IPS-20b (cell line): Measurements from ENCODE around the gene RAB19.
A peak's percentile ranks its signal among the peaks of the same experiment; 100 is the strongest.

ENCODE experiments used
- H3K27ac ChIP-seq: one replicate; pipeline ENCODE4 v1.5.1; 2013; ENCODE audit warnings: low read length
- H3K27me3 ChIP-seq: 2 replicates; pipeline ENCODE4 v1.6.1; 2013; ENCODE audit warnings: mild to moderate bottlenecking, low read length, inconsistent platforms; ENCODE audit not compliant: insufficient read depth
- H3K36me3 ChIP-seq: 2 replicates; pipeline ENCODE4 v1.6.1; 2013; ENCODE audit warnings: low read depth, mild to moderate bottlenecking, inconsistent platforms, low read length, moderate library complexity; ENCODE audit not compliant: insufficient read depth
- H3K4me1 ChIP-seq: 2 replicates; pipeline ENCODE4 v1.6.1; 2013; ENCODE audit warnings: mild to moderate bottlenecking, control low read depth, inconsistent platforms, low read length, moderate library complexity; ENCODE audit not compliant: insufficient read depth
- H3K4me3 ChIP-seq: 2 replicates; pipeline ENCODE4 v1.5.1; 2013; ENCODE audit warnings: mild to moderate bottlenecking, low read length, inconsistent platforms
- H3K9ac ChIP-seq: 2 replicates; pipeline ENCODE4 v1.6.1; 2013; ENCODE audit warnings: low read depth, mild to moderate bottlenecking, inconsistent platforms, low read length, moderate library complexity
- H3K9me3 ChIP-seq: 2 replicates; pipeline ENCODE4 v1.6.1; 2013; ENCODE audit warnings: mild to moderate bottlenecking, low read depth, low read length, inconsistent platforms; ENCODE audit not compliant: insufficient read depth

RAB19 gene

DNA sequence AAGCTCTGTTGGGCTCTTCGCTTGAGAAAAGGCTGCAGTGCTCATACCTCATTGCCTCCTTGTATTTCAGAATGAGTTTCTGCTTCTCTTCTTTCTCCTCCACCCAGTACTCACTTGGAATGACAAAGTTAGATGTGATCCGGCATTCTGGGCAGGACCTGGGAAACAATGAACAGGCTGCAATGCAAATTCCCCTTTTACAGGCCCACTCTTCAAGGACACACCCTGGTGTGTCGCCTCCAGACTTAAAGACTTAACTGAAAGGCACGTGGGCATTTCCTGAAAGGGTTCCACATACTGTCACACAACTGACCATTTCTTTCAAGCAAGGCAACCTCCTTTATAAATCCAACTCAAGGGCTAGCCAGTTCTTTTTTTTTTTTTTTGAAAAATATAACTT lies 51.9 kb downstream of the RAB19 start:
- no peaks in the 10 kb centered on the region for H3K9me3 ChIP-seq
- peak overlapping the region; percentile 39; the same call in 1 of the 2 replicates for H3K4me3 ChIP-seq
- peak overlapping the region; percentile 26 for H3K27ac ChIP-seq
- H3K4me1 ChIP-seq = peaks cover 36% of the 10 kb centered on the region
- H3K27me3 ChIP-seq = no peaks in the 10 kb centered on the region
- H3K36me3 ChIP-seq = peaks cover 72% of the 10 kb centered on the region
- peak overlapping the region; percentile 65; the same call in 1 of the 2 replicates for H3K9ac ChIP-seq

GRCh38 chr7:140456551-140457051 lies 52.7 kb downstream of the RAB19 start:
- peak overlapping the region; percentile 50 for H3K27ac ChIP-seq
- peak overlapping the region; percentile 0; the same call in 1 of the 2 replicates for H3K9ac ChIP-seq
- no peak overlapping the region for H3K4me3 ChIP-seq
- no peaks in the 10 kb centered on the region for H3K27me3 ChIP-seq
- H3K36me3 ChIP-seq = peaks cover 81% of the 10 kb centered on the region
- peaks cover 36% of the 10 kb centered on the region for H3K4me1 ChIP-seq
- no peaks in the 10 kb centered on the region for H3K9me3 ChIP-seq

DNA sequence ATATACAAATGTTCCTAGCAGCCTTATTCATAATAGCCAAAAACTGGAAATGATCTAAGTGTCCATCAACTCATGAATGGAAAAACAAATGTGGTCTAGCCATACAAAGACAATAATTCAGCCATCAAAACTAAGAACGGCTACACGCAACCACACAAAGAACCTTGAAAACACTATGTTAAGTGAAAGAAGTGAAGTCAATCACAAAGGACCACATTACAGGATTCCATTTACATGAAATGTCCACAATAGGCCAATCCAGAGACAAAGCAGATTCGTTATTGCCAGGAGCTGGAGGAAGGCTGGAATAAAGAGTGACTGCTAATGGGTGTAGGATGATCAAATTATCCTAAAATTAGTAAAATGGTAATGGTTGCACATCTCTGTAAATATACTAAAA lies 54.3 kb downstream of the RAB19 start:
- Histone ChIP-seq H3K4me1 (peaks cover 36% of the 10 kb centered on the region), H3K36me3 (peaks cover 86% of the 10 kb centered on the region), H3K9me3 (no peaks in the 10 kb centered on the region), H3K27ac (peak overlapping the region; percentile 18), H3K27me3 (no peaks in the 10 kb centered on the region), H3K4me3 (no peak overlapping the region), H3K9ac (peak overlapping the region; percentile 16; the same call in 1 of the 2 replicates)

GRCh38 chr7:140458916-140459315 lies 55.1 kb downstream of the RAB19 start:
- H3K27ac ChIP-seq = peak overlapping the region; percentile 37
- no peak overlapping the region; the same call in 1 of the 2 replicates for H3K9ac ChIP-seq
- peaks cover 84% of the 10 kb centered on the region for H3K36me3 ChIP-seq
- no peak overlapping the region for H3K4me3 ChIP-seq
- H3K27me3 ChIP-seq = no peaks in the 10 kb centered on the region
- H3K4me1 ChIP-seq = peaks cover 36% of the 10 kb centered on the region
- no peaks in the 10 kb centered on the region for H3K9me3 ChIP-seq

- peaks cover 82% of the 10 kb centered on the region for H3K36me3 ChIP-seq
- no peak overlapping the region for H3K27ac ChIP-seq
- H3K9me3 ChIP-seq = no peaks in the 10 kb centered on the region
- H3K27me3 ChIP-seq = no peaks in the 10 kb centered on the region
- peaks cover 12% of the 10 kb centered on the region; the same call in 1 of the 2 replicates for H3K4me1 ChIP-seq
- no peak overlapping the region for H3K9ac ChIP-seq
- H3K4me3 ChIP-seq = no peak overlapping the region
Measured at GRCh38 chr7:140463111-140463510, 59.3 kb downstream of the RAB19 start.

GRCh38 chr7:140475747-140476333 lies 72.0 kb downstream of the RAB19 start:
- Histone ChIP-seq H3K4me3 (no peak overlapping the region), H3K27ac (no peak overlapping the region), H3K36me3 (peaks cover 13% of the 10 kb centered on the region), H3K9ac (peak overlapping the region; percentile 37; the same call in 1 of the 2 replicates), H3K27me3 (no peaks in the 10 kb centered on the region), H3K4me1 (peaks cover 10% of the 10 kb centered on the region), H3K9me3 (no peaks in the 10 kb centered on the region)

DNA sequence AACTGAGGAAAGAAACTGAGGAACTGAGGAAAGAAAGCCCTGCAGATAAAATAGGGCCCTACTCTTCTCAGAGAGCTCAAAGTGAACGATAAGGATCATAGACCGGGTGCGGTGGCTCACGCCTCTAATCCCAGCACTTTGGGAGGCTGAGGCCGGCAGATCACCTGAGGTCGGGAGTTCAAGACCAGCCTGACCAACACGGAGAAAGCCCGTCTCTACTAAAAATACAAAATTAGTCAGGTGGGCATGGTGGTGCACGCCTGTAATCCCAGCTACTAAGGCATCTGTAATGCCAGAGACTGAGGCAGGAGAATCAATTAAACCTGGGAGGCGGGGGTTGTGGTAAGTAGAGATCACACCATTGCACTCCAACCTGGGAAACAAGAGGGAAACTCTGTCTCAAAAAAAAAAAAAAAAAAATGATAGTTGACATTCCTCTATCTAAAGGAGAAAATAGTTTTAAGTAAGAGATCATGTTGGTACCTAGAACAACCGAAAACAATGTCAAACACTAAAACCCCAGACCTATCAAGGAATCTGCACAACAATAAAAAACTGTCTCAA lies 72.9 kb downstream of the RAB19 start:
- H3K36me3 ChIP-seq = peaks cover 4% of the 10 kb centered on the region
- peaks cover 10% of the 10 kb centered on the region for H3K4me1 ChIP-seq
- peak overlapping the region; percentile 37; the same call in 1 of the 2 replicates for H3K9ac ChIP-seq
- peak overlapping the region; percentile 97 for H3K4me3 ChIP-seq
- H3K27ac ChIP-seq = no peak overlapping the region
- no peaks in the 10 kb centered on the region for H3K27me3 ChIP-seq
- no peaks in the 10 kb centered on the region for H3K9me3 ChIP-seq
